ENCODE results near the gene PDGFA. TPM values are rescaled to one million over a fixed set of nuclear protein-coding genes. Genes with fewer than 3 reads are reported as not detected.

The PDGFA gene
- total and polyA plus RNA-seq, 4 donors = 25.5 to 76.8 (median 58.3) TPM

GRCh38 chr7:492714-493065 is 27.0 kb downstream of the PDGFA start:
- peaks cover 31% of the 10 kb centered on the region for H3K4me1 ChIP-seq (ENCODE audit: control insufficient read depth, insufficient read depth, low read length)
- H3K9me3 ChIP-seq (ENCODE audit: control insufficient read depth, insufficient read depth, low read length) = no peaks in the 10 kb centered on the region
- no peak overlapping the region for H3K27ac ChIP-seq (ENCODE audit: low read depth, low read length)
- no peak for DNase-seq (ENCODE audit: low read depth in 4 of 6, low spot score in 6 of 6)
- 79% methylated on average over 8 of the region's 8 CpGs for WGBS (ENCODE audit: insufficient coverage)
- H3K27me3 ChIP-seq (ENCODE audit: control insufficient read depth, insufficient read depth, low read length) = no peaks in the 10 kb centered on the region
- H3K36me3 ChIP-seq (ENCODE audit: control insufficient read depth, insufficient read depth, low read length) = peaks cover 26% of the 10 kb centered on the region
- no peak overlapping the region for H3K4me3 ChIP-seq (ENCODE audit: low read depth, low read length)

- Histone ChIP-seq H3K9me3 (ENCODE audit: control insufficient read depth, insufficient read depth, low read length) (no peaks in the 10 kb centered on the region), H3K4me1 (ENCODE audit: control insufficient read depth, insufficient read depth, low read length) (peaks cover 31% of the 10 kb centered on the region), H3K4me3 (ENCODE audit: low read depth, low read length) (no peak overlapping the region), H3K36me3 (ENCODE audit: control insufficient read depth, insufficient read depth, low read length) (peaks cover 23% of the 10 kb centered on the region), H3K27me3 (ENCODE audit: control insufficient read depth, insufficient read depth, low read length) (no peaks in the 10 kb centered on the region), H3K27ac (ENCODE audit: low read depth, low read length) (peak overlapping the region; percentile 25)
- 69% methylated on average over 15 of the region's 15 CpGs for WGBS (ENCODE audit: insufficient coverage)
- no peak for DNase-seq (ENCODE audit: low read depth in 4 of 6, low spot score in 6 of 6)
These were observed 27.5 kb downstream of the PDGFA start for GRCh38 chr7:491958-492713.

DNA sequence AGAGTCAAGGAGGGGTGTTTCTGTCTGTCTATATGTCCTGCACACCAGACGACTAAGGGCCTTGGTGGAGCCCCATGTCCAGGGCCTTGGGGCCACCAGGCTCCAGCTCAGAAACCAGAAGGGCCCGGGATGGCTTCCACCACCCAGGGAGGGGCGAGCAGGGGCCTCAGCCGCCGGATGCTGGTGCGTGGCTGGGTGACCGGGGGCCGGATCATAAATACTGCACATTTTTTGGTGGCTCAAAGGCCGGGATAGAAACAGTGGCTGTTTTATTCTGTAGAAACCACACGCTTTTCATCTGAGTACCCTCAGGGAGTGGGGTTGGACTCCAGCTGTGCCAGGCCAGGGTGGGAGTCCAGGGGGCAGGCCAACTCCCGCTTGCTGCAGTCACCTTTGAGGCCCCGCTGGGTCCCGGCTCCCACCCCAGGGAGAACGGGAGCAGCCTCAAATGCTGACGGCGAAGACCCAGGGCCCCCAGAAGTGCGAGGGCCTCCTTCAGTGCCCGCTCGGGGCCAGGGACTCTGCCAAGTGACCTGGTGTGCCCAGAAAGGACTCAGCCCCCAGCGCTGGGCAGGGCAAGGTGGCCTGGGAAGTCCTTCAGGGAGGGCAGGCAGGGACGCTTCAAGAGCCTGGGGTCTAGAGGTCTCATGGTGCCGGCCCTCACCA is 28.2 kb downstream of the PDGFA start:
- 86% methylated on average over 18 of the region's 22 CpGs for WGBS (ENCODE audit: insufficient coverage)
- Histone ChIP-seq H3K27me3 (ENCODE audit: control insufficient read depth, insufficient read depth, low read length) (no peaks in the 10 kb centered on the region), H3K27ac (ENCODE audit: low read depth, low read length) (peak overlapping the region; percentile 25), H3K4me1 (ENCODE audit: control insufficient read depth, insufficient read depth, low read length) (peaks cover 31% of the 10 kb centered on the region), H3K9me3 (ENCODE audit: control insufficient read depth, insufficient read depth, low read length) (no peaks in the 10 kb centered on the region), H3K36me3 (ENCODE audit: control insufficient read depth, insufficient read depth, low read length) (peaks cover 17% of the 10 kb centered on the region), H3K4me3 (ENCODE audit: low read depth, low read length) (no peak overlapping the region)
- DNase-seq (ENCODE audit: low read depth in 4 of 6, low spot score in 6 of 6) = no peak

- WGBS (ENCODE audit: insufficient coverage) = 78% methylated on average over 17 of the region's 18 CpGs
- Histone ChIP-seq H3K4me1 (ENCODE audit: control insufficient read depth, insufficient read depth, low read length) (peaks cover 26% of the 10 kb centered on the region), H3K9me3 (ENCODE audit: control insufficient read depth, insufficient read depth, low read length) (no peaks in the 10 kb centered on the region), H3K27me3 (ENCODE audit: control insufficient read depth, insufficient read depth, low read length) (no peaks in the 10 kb centered on the region), H3K36me3 (ENCODE audit: control insufficient read depth, insufficient read depth, low read length) (peaks cover 9% of the 10 kb centered on the region), H3K27ac (ENCODE audit: low read depth, low read length) (no peak overlapping the region), H3K4me3 (ENCODE audit: low read depth, low read length) (no peak overlapping the region)
- DNase-seq (ENCODE audit: low read depth in 4 of 6, low spot score in 6 of 6) = no peak
These were observed 29.0 kb downstream of the PDGFA start for GRCh38 chr7:490461-491291.

GRCh38 chr7:489876-490275 is 29.8 kb downstream of the PDGFA start:
- peaks cover 34% of the 10 kb centered on the region for H3K4me1 ChIP-seq (ENCODE audit: control insufficient read depth, insufficient read depth, low read length)
- H3K9me3 ChIP-seq (ENCODE audit: control insufficient read depth, insufficient read depth, low read length) = no peaks in the 10 kb centered on the region
- H3K4me3 ChIP-seq (ENCODE audit: low read depth, low read length) = no peak overlapping the region
- 50% methylated on average over 2 of the region's 4 CpGs for WGBS (ENCODE audit: insufficient coverage)
- H3K36me3 ChIP-seq (ENCODE audit: control insufficient read depth, insufficient read depth, low read length) = peaks cover 1% of the 10 kb centered on the region
- no peak for DNase-seq (ENCODE audit: low read depth in 4 of 6, low spot score in 6 of 6)
- H3K27ac ChIP-seq (ENCODE audit: low read depth, low read length) = no peak overlapping the region
- no peaks in the 10 kb centered on the region for H3K27me3 ChIP-seq (ENCODE audit: control insufficient read depth, insufficient read depth, low read length)

DNA sequence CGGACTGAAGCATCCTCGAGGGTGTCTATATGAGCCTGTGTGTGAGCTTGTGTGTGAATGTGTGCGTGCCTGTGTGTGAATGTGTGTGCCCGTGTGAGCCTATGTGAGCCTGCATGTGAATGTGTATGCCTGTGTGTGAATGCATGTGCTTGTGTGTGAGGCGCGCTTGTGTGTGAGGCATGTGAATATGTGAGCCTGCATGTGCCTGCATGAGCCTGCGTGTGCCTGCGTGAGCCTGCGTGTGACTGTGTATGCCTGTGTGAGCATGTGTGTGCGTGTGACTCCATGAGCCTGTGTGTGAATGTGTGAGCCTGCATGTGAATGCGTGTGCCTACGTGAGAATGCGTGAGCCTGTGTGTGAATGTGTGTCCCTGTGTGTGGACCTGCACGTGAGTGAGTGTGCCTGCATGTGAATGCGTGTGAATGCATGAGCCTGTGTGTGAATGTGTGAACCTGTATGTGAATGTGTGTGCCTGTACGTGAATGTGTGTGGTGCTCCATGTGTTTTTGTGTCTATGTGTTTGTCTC is 33.4 kb downstream of the PDGFA start:
- Histone ChIP-seq H3K4me1 (ENCODE audit: control insufficient read depth, insufficient read depth, low read length) (peaks cover 31% of the 10 kb centered on the region), H3K4me3 (ENCODE audit: low read depth, low read length) (no peak overlapping the region), H3K36me3 (ENCODE audit: control insufficient read depth, insufficient read depth, low read length) (no peaks in the 10 kb centered on the region), H3K9me3 (ENCODE audit: control insufficient read depth, insufficient read depth, low read length) (no peaks in the 10 kb centered on the region), H3K27me3 (ENCODE audit: control insufficient read depth, insufficient read depth, low read length) (peaks cover 2% of the 10 kb centered on the region), H3K27ac (ENCODE audit: low read depth, low read length) (no peak overlapping the region)
- no peak for DNase-seq (ENCODE audit: low read depth in 4 of 6, low spot score in 6 of 6)
- 92% methylated on average over 15 of the region's 16 CpGs for WGBS (ENCODE audit: insufficient coverage)

- H3K4me3 ChIP-seq (ENCODE audit: low read depth, low read length) = no peak overlapping the region
- peaks cover 31% of the 10 kb centered on the region for H3K4me1 ChIP-seq (ENCODE audit: control insufficient read depth, insufficient read depth, low read length)
- H3K9me3 ChIP-seq (ENCODE audit: control insufficient read depth, insufficient read depth, low read length) = no peaks in the 10 kb centered on the region
- no peak for DNase-seq (ENCODE audit: low read depth in 4 of 6, low spot score in 6 of 6)
- no peak overlapping the region for H3K27ac ChIP-seq (ENCODE audit: low read depth, low read length)
- peaks cover 7% of the 10 kb centered on the region for H3K27me3 ChIP-seq (ENCODE audit: control insufficient read depth, insufficient read depth, low read length)
- 58% methylated on average over 22 of the region's 25 CpGs for WGBS (ENCODE audit: insufficient coverage)
- no peaks in the 10 kb centered on the region for H3K36me3 ChIP-seq (ENCODE audit: control insufficient read depth, insufficient read depth, low read length)
These were observed 34.2 kb downstream of the PDGFA start for GRCh38 chr7:485188-486081.

GRCh38 chr7:484356-485101 is 35.1 kb downstream of the PDGFA start:
- H3K27ac ChIP-seq (ENCODE audit: low read depth, low read length) = no peak overlapping the region
- no peaks in the 10 kb centered on the region for H3K9me3 ChIP-seq (ENCODE audit: control insufficient read depth, insufficient read depth, low read length)
- DNase-seq (ENCODE audit: low read depth in 4 of 6, low spot score in 6 of 6) = no peak
- WGBS (ENCODE audit: insufficient coverage) = 64% methylated on average over 15 of the region's 21 CpGs
- H3K4me3 ChIP-seq (ENCODE audit: low read depth, low read length) = no peak overlapping the region
- H3K36me3 ChIP-seq (ENCODE audit: control insufficient read depth, insufficient read depth, low read length) = no peaks in the 10 kb centered on the region
- peaks cover 10% of the 10 kb centered on the region for H3K27me3 ChIP-seq (ENCODE audit: control insufficient read depth, insufficient read depth, low read length)
- H3K4me1 ChIP-seq (ENCODE audit: control insufficient read depth, insufficient read depth, low read length) = peaks cover 36% of the 10 kb centered on the region

All from spinal cord (tissue), 10 donors.